SK-N-MC (cell line): Measurements from ENCODE around the gene LRRFIP1.

Experiments used
- EZH2 ChIP-seq: fragments of 200-600 bp; sonication (generic); IDR thresholded peaks from one replicate; pipeline ENCODE4 v1.6.1; 2017; ENCODE audit warnings: antibody characterized with exemption
- FOXP2 ChIP-seq: optimal IDR thresholded peaks from 2 replicates; pipeline ENCODE3; 2011; ENCODE audit warnings: mild to moderate bottlenecking, moderate library complexity; ENCODE audit not compliant: insufficient read depth; ENCODE audit errors: extremely low read length, control extremely low read depth
- POLR2AphosphoS5 ChIP-seq: IDR thresholded peaks from 2 replicates; pipeline ENCODE4 v1.6.1; 2012; ENCODE audit warnings: mild to moderate bottlenecking, low read depth, low read length, borderline replicate concordance

DNA sequence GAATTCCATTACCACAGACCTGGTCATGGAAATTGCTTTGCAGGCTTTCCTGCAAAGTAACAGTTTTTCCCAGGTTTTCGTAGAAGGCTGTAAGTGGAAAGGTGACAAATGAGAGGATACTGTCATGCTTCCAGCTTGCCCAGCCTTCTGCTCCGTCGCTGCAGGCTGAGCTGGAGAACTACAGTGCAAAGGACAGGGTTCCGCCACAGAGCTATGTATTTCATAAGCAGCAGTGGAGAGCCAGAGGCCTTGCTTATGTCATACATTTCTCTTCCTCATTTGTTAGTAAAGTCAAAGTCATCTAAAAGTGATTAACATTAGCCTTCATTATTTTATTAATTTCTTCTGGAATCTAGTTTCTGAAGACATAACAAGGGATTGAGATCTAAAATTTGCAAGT lies 98.3 kb downstream of the LRRFIP1 start:
- TF ChIP-seq POLR2AphosphoS5 (no peak), EZH2 (no peak), FOXP2 (no peak)
